Mucosa of descending colon (tissue), 3 donors: Measurements from ENCODE around the gene PACS2. TPM values are rescaled to one million over a fixed set of nuclear protein-coding genes. Genes with fewer than 3 reads are reported as not detected.

Experiments
- ATAC-seq: fragments of 200-7000 bp; cut with Tn5 transposase; one replicate; pipeline ENCODE4 v1.9.1; 2020; ENCODE audit warnings: mild to moderate bottlenecking, moderate library complexity
- DNase-seq, 3 donors: peaks; one replicate each; pipeline ENCODE4 v3.0.0-alpha.2; 2020
- H3K36me3 ChIP-seq: fragments of 200-600 bp; one replicate; pipeline ENCODE4 v1.8.0; 2021; ENCODE audit warnings: low read depth, mild to moderate bottlenecking
- H3K4me1 ChIP-seq: fragments of 200-600 bp; one replicate; pipeline ENCODE4 v1.8.0; 2021; ENCODE audit warnings: low read depth, mild to moderate bottlenecking
- H3K4me3 ChIP-seq: fragments of 200-600 bp; one replicate; pipeline ENCODE4 v1.8.0; 2021; ENCODE audit warnings: mild to moderate bottlenecking
- H3K9me3 ChIP-seq: fragments of 200-600 bp; one replicate; pipeline ENCODE4 v1.8.0; 2021; ENCODE audit warnings: mild to moderate bottlenecking
- CTCF ChIP-seq: fragments of 200-600 bp; IDR thresholded peaks from one replicate; pipeline ENCODE4 v1.8.0; 2022; ENCODE audit warnings: antibody characterized with exemption, mild to moderate bottlenecking
- intact Hi-C, 2 donors: fragments of 100-400 bp; cut with DNase I in 1 of 2; cut with micrococcal nuclease in 1 of 2; formaldehyde crosslinking; loops; one replicate each; pipeline versions ENCODE4 v1.11.0 to v1.11.1; 2022; cut with DNase I, micrococcal nuclease
- total RNA-seq, 3 donors: library from RNA; stranded (reverse); fragmentation: NEBNext Ultra II Directional in 2 of 3; extraction: Animal tissue kit (Norgen Biotek cat#: 25700) in 2 of 3; gene quantifications; one replicate each; pipeline versions ENCODE4 v1.2.1 to v1.2.4, GENCODE V29; 2021 to 2023
- donor health status: DM: no; HTN: no; CAD: no; lungs with moderate emphysema.
- donor health status: DM: no; HTN: no; CAD: no.
- donor health status: DM: no; HTN: yes; CAD: no.

PACS2 gene
- total RNA-seq, 3 donors from 2014 or later = 71.7 to 84.3 (median 78.9) TPM

GRCh38 chr14:105346200-105346533 is 31.6 kb downstream of the PACS2 start:
- no peaks in the 10 kb centered on the region for H3K36me3 ChIP-seq
- DNase-seq = no peak
- H3K4me1 ChIP-seq = no peaks in the 10 kb centered on the region
- no peak for ATAC-seq
- no peaks in the 10 kb centered on the region for H3K9me3 ChIP-seq
- no peak overlapping the region for H3K4me3 ChIP-seq
- intact Hi-C loops = no loop called here
- no peak for TF ChIP-seq CTCF

- Histone ChIP-seq H3K4me3 (no peak overlapping the region), H3K4me1 (no peaks in the 10 kb centered on the region), H3K36me3 (no peaks in the 10 kb centered on the region), H3K9me3 (no peaks in the 10 kb centered on the region)
- no peak for TF ChIP-seq CTCF
- intact Hi-C loops = no loop called here
- DNase-seq (no peak), ATAC-seq (no peak)
Measured at GRCh38 chr14:105346876-105347586, 32.5 kb downstream of the PACS2 start.

DNA sequence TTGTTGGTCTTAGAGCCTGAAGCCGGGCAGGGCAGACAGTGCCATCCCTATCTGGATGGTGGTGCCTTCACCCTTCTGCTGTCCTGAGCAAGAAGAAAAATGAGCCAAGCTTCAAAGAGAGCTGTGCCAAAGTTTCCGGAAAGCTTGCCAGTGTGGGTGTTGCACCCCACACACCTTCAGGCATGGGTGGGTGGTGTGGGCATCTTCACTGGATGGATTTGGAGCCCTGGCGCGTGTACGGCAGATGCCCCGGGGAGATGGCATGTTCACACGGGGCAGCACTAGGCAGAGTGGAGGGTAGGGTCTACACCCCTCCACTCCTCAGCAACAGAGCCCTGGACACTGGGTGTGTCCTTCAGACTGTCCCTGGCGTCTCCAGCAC is 33.0 kb downstream of the PACS2 start:
- intact Hi-C loops = no loop called here
- TF ChIP-seq CTCF = no peak
- Histone ChIP-seq H3K4me3 (no peak overlapping the region), H3K9me3 (no peaks in the 10 kb centered on the region), H3K4me1 (no peaks in the 10 kb centered on the region), H3K36me3 (no peaks in the 10 kb centered on the region)
- no peak for ATAC-seq
- DNase-seq = no peak

DNA sequence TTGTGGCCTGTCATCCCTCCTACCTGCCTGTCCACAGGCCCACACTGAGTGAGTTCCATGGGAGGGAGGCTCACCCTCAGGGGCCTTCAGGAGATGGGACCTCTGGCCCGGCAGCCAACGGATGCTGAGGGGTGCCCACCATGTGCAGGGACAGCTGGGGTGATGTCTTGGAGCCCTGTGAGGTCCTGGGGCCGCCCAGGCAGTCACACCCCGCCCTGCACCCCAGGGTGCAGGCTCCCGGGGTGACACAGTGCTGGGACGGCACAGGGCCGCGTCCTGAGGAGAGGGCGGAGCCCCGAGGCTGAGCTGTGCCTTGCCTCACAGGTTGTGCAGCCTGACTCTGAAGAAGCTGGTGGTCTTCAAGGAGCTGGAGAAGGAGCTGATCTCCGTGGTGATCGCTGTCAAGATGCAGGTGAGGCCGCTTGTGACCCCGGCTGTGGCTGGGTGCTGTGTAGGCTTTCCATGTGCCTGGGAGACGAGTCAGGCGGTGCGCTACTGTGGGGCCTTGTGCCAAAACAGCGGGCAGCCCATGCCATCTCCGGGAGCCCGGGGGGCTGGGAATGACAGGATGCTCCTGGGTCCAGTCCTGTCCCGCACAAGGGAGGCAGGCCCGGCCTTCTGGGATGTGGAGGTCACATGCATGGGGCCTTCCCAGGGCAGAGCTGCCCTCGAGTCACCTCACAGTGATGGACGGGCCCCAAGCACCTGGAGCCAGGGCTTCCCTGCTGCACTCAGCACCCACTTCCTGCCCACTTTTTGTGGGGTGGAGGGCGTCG is 33.8 kb downstream of the PACS2 start:
- Histone ChIP-seq H3K36me3 (no peaks in the 10 kb centered on the region), H3K4me1 (no peaks in the 10 kb centered on the region), H3K4me3 (no peak overlapping the region), H3K9me3 (no peaks in the 10 kb centered on the region)
- no peak for DNase-seq
- no peak for TF ChIP-seq CTCF
- ATAC-seq = no peak
- intact Hi-C loops = no loop called here

- TF ChIP-seq CTCF = no peak
- Histone ChIP-seq H3K36me3 (no peaks in the 10 kb centered on the region), H3K4me1 (no peaks in the 10 kb centered on the region), H3K9me3 (no peaks in the 10 kb centered on the region), H3K4me3 (no peak overlapping the region)
- intact Hi-C loops = no loop called here
- no peak for ATAC-seq
- no peak for DNase-seq
Measured at GRCh38 chr14:105348945-105349699, 34.6 kb downstream of the PACS2 start.
